ENCODE results near the gene LGR5. TPM values are rescaled to one million over a fixed set of nuclear protein-coding genes. Genes with fewer than 3 reads are reported as not detected.

LGR5 gene
- total RNA-seq, 1 donor, result under 0.01 TPM

DNA sequence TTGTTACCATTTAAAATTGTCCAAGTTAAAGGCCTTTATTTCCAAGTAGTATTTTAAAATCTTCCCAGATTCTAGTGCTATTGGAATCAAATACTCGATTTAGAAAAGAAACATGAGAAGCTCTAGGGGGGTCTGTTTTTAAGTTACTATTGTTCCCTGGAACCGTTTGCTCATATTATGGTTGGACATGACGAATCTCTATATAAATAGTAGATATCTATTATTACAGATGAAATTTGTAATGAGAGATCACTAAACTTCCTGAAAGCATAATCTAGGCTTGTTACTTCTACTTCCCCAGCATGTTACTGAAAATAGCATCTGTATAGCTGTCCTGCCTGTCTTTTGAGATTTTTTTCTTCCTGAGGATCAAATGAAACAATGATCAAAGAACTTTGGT, 70.1 kb downstream of the LGR5 start:
- no peak overlapping the region for H3K4me3 ChIP-seq (ENCODE audit: insufficient read depth, low read length)
- no peaks in the 10 kb centered on the region for H3K9me3 ChIP-seq (ENCODE audit: low read depth, low read length)
- no peak overlapping the region for H2AFZ ChIP-seq (ENCODE audit: low read length)
- H3K36me3 ChIP-seq (ENCODE audit: insufficient read depth, low read length), result no peaks in the 10 kb centered on the region
- H4K20me1 ChIP-seq (ENCODE audit: insufficient read depth, low read length), result no peaks in the 10 kb centered on the region
- peaks cover 3% of the 10 kb centered on the region for H3K27me3 ChIP-seq (ENCODE audit: insufficient read depth, low read length)
- no peak overlapping the region for H3K27ac ChIP-seq (ENCODE audit: low read depth, low read length)
- H3K79me2 ChIP-seq (ENCODE audit: insufficient read depth, low read length), result no peaks in the 10 kb centered on the region
- DNase-seq (ENCODE audit: insufficient read length, low spot score, missing footprints), result no peak
- H3K4me2 ChIP-seq (ENCODE audit: insufficient read depth, low read length), result no peak overlapping the region
- H3K4me1 ChIP-seq (ENCODE audit: insufficient read depth, low read length), result no peaks in the 10 kb centered on the region
- TF ChIP-seq, protein P1, sequence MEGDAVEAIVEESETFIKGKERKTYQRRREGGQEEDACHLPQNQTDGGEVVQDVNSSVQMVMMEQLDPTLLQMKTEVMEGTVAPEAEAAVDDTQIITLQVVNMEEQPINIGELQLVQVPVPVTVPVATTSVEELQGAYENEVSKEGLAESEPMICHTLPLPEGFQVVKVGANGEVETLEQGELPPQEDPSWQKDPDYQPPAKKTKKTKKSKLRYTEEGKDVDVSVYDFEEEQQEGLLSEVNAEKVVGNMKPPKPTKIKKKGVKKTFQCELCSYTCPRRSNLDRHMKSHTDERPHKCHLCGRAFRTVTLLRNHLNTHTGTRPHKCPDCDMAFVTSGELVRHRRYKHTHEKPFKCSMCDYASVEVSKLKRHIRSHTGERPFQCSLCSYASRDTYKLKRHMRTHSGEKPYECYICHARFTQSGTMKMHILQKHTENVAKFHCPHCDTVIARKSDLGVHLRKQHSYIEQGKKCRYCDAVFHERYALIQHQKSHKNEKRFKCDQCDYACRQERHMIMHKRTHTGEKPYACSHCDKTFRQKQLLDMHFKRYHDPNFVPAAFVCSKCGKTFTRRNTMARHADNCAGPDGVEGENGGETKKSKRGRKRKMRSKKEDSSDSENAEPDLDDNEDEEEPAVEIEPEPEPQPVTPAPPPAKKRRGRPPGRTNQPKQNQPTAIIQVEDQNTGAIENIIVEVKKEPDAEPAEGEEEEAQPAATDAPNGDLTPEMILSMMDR (IDR thresholded peaks at IDR 0.05; ENCODE audit: extremely low read depth, low read depth, low read length), result no peak

DNA sequence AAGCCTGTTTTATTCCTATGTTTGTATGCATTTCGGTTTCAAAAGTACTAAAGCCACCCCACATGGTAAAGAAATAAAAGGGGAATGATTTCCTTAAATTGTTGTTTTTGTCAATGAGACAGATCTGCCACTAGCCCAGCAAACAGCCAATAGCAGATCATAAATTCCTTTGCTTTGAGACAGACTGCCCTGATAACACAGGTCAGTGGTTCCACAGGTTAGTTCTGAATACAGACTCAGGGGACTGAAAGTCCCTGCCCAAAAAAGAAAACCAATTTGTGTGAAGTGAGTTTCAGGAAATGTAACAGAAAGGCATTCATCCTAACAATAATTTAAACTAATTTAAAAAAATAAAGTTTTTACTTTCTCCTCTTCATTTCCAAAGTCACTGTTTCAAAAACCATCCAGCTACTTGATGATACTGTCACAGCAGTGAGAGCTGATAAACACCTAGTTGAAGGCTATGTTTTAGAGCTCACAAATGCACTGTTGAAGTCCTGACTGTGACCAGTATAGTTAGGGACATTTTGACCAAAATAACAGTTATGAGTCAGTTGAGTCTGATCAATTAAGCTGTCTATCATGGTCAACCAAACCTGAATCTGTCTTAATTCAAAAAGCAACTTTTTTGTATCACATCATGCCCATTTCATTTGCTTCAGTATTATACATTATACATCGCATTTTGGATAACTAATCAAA, 77.7 kb downstream of the LGR5 start:
- no peak for DNase-seq (ENCODE audit: insufficient read length, low spot score, missing footprints)
- Histone ChIP-seq H3K4me1 (ENCODE audit: insufficient read depth, low read length) (no peaks in the 10 kb centered on the region), H3K4me2 (ENCODE audit: insufficient read depth, low read length) (no peak overlapping the region), H3K27ac (ENCODE audit: low read depth, low read length) (no peak overlapping the region), H2AFZ (ENCODE audit: low read length) (no peak overlapping the region), H3K4me3 (ENCODE audit: insufficient read depth, low read length) (no peak overlapping the region), H3K36me3 (ENCODE audit: insufficient read depth, low read length) (no peaks in the 10 kb centered on the region), H3K27me3 (ENCODE audit: insufficient read depth, low read length) (peaks cover 3% of the 10 kb centered on the region), H3K79me2 (ENCODE audit: insufficient read depth, low read length) (no peaks in the 10 kb centered on the region), H4K20me1 (ENCODE audit: insufficient read depth, low read length) (no peaks in the 10 kb centered on the region), H3K9me3 (ENCODE audit: low read depth, low read length) (no peaks in the 10 kb centered on the region)
- TF ChIP-seq, protein P1 (IDR thresholded peaks at IDR 0.05; ENCODE audit: extremely low read depth, low read depth, low read length), result no peak

DNA sequence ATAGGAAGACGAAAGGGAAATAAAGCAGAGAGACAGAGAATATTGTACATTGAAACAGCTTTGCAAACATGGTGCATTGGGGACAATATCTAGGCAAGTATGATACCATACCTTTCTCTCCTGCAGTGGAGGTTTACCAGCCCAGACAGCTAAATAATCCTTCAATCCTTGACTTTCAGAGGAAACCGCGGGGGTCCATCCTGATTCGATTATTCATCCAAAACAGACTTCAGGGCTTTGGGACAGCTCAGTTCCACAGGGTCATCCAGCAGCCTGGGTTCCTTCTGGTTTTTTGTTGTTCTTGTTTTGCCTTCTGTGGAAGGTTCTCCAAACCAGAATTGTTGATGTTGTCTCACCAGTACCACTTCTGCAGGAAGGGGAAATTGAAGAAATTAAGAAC, 81.5 kb downstream of the LGR5 start:
- Histone ChIP-seq H3K9me3 (ENCODE audit: low read depth, low read length) (no peaks in the 10 kb centered on the region), H3K36me3 (ENCODE audit: insufficient read depth, low read length) (no peaks in the 10 kb centered on the region), H3K27ac (ENCODE audit: low read depth, low read length) (no peak overlapping the region), H4K20me1 (ENCODE audit: insufficient read depth, low read length) (no peaks in the 10 kb centered on the region), H3K79me2 (ENCODE audit: insufficient read depth, low read length) (no peaks in the 10 kb centered on the region), H3K27me3 (ENCODE audit: insufficient read depth, low read length) (no peaks in the 10 kb centered on the region), H3K4me1 (ENCODE audit: insufficient read depth, low read length) (no peaks in the 10 kb centered on the region), H2AFZ (ENCODE audit: low read length) (no peak overlapping the region), H3K4me3 (ENCODE audit: insufficient read depth, low read length) (no peak overlapping the region), H3K4me2 (ENCODE audit: insufficient read depth, low read length) (no peak overlapping the region)
- TF ChIP-seq, protein P1 (IDR thresholded peaks at IDR 0.05; ENCODE audit: extremely low read depth, low read depth, low read length), result no peak
- peak; percentile 11 for DNase-seq (ENCODE audit: insufficient read length, low spot score, missing footprints)

DNA sequence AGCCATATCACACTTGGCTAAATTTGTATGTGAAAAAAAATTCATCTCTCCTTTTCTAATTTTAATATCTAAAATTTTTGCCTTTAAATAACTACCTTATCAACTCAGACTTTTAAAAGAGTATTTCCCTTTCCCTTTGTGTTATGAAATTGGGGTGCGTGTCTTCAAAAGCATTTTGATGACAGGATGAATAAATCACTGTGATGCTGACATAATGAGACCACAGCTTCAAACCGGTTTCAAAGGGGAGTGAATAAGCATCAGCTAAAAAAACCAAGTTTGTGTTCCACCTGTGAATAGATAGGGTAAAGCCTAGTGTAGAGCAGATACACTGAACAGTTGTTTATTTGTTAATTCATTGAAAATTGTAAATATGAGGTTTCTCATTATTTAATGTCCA, 85.0 kb downstream of the LGR5 start:
- Histone ChIP-seq H3K27me3 (ENCODE audit: insufficient read depth, low read length) (no peaks in the 10 kb centered on the region), H3K4me3 (ENCODE audit: insufficient read depth, low read length) (no peak overlapping the region), H3K36me3 (ENCODE audit: insufficient read depth, low read length) (no peaks in the 10 kb centered on the region), H2AFZ (ENCODE audit: low read length) (no peak overlapping the region), H3K27ac (ENCODE audit: low read depth, low read length) (no peak overlapping the region), H3K9me3 (ENCODE audit: low read depth, low read length) (no peaks in the 10 kb centered on the region), H3K4me2 (ENCODE audit: insufficient read depth, low read length) (no peak overlapping the region), H4K20me1 (ENCODE audit: insufficient read depth, low read length) (no peaks in the 10 kb centered on the region), H3K4me1 (ENCODE audit: insufficient read depth, low read length) (no peaks in the 10 kb centered on the region), H3K79me2 (ENCODE audit: insufficient read depth, low read length) (no peaks in the 10 kb centered on the region)
- no peak for DNase-seq (ENCODE audit: insufficient read length, low spot score, missing footprints)
- TF ChIP-seq, protein P1 (IDR thresholded peaks at IDR 0.05; ENCODE audit: extremely low read depth, low read depth, low read length), result no peak
